Measurements from ENCODE around the gene MCEMP1. TPM values are rescaled to one million over a fixed set of nuclear protein-coding genes. Genes with fewer than 3 reads are reported as not detected.

Gene MCEMP1
- total RNA-seq, 2 donors from 2014 or later: 0.92 TPM; not detected in 1

GRCh38 chr19:7692417-7693088 is 15.7 kb downstream of the MCEMP1 start:
- DNase-seq (ENCODE audit: low spot score): no peak
- no peak overlapping the region for H3K4me3 ChIP-seq
- ATAC-seq (ENCODE audit: insufficient number of reproducible peaks, low FRiP score, low read depth): no peak
- H3K9me3 ChIP-seq: no peaks in the 10 kb centered on the region
- no peaks in the 10 kb centered on the region for H3K4me1 ChIP-seq (ENCODE audit: control insufficient read depth in 1 of 2, low read depth in 2 of 2)
- H3K27ac ChIP-seq: no peak overlapping the region
- H3K27me3 ChIP-seq (replicated peaks; ENCODE audit: insufficient read depth): no peaks in the 10 kb centered on the region
- TF ChIP-seq, protein P1, sequence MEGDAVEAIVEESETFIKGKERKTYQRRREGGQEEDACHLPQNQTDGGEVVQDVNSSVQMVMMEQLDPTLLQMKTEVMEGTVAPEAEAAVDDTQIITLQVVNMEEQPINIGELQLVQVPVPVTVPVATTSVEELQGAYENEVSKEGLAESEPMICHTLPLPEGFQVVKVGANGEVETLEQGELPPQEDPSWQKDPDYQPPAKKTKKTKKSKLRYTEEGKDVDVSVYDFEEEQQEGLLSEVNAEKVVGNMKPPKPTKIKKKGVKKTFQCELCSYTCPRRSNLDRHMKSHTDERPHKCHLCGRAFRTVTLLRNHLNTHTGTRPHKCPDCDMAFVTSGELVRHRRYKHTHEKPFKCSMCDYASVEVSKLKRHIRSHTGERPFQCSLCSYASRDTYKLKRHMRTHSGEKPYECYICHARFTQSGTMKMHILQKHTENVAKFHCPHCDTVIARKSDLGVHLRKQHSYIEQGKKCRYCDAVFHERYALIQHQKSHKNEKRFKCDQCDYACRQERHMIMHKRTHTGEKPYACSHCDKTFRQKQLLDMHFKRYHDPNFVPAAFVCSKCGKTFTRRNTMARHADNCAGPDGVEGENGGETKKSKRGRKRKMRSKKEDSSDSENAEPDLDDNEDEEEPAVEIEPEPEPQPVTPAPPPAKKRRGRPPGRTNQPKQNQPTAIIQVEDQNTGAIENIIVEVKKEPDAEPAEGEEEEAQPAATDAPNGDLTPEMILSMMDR (IDR thresholded peaks at IDR 0.05): no peak
- no peaks in the 10 kb centered on the region for H3K36me3 ChIP-seq

DNA sequence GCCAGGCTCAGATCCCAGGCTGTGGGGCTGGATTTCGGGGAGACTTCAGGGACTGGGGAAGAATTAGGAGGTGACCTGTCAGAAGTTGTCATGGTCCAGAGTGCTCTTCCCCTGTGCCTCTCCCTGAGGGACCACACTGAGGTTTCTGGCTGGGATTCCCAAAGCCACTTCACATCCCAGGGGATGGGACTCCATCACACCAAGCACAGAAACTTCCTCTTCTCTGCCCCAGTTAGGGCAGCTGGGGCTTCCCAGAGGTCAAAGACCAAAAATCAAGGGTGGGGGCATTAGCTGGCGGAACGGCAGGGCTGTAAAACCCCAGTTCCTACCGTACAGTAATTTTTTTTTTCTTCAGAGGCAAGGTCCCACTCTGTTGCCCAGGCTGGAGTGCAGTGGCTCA is 17.6 kb downstream of the MCEMP1 start:
- Histone ChIP-seq H3K36me3 (no peaks in the 10 kb centered on the region), H3K27me3 (replicated peaks; ENCODE audit: insufficient read depth) (no peaks in the 10 kb centered on the region), H3K4me1 (ENCODE audit: control insufficient read depth in 1 of 2, low read depth in 2 of 2) (no peaks in the 10 kb centered on the region), H3K9me3 (no peaks in the 10 kb centered on the region), H3K27ac (no peak overlapping the region), H3K4me3 (no peak overlapping the region)
- no peak for DNase-seq (ENCODE audit: low spot score)
- TF ChIP-seq, protein P1 (IDR thresholded peaks at IDR 0.05): no peak
- no peak for ATAC-seq (ENCODE audit: insufficient number of reproducible peaks, low FRiP score, low read depth)

DNA sequence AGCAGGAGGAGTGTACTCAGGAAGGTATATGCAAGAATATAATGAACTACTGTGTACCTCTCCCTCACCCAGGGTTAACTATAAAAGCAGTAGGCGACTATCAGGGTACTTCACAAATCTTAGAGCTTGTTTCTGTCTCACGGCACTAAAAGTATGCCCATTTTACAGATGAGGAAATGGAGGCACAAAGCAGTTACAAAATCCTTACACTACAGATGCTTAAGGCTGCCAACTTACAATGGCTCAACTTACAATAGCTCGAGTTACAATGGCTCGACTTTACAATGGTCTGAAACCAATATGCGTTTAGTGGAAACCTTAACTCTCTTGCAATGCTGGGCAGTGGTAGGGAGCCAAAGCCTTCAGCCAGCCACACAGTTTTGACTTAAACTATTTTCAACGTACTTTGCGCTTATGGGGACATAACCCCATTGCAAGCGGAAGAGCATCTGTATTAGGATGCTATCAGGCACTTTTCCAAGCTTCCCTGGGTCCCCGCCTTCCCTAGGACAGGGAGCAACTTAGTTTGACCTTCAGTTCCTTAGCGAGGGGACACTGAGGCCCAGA is 20.9 kb downstream of the MCEMP1 start:
- Histone ChIP-seq H3K27ac (no peak overlapping the region), H3K4me3 (no peak overlapping the region), H3K9me3 (no peaks in the 10 kb centered on the region), H3K4me1 (ENCODE audit: control insufficient read depth in 1 of 2, low read depth in 2 of 2) (no peaks in the 10 kb centered on the region), H3K36me3 (no peaks in the 10 kb centered on the region), H3K27me3 (replicated peaks; ENCODE audit: insufficient read depth) (no peaks in the 10 kb centered on the region)
- TF ChIP-seq, protein P1 (IDR thresholded peaks at IDR 0.05): no peak
- ATAC-seq (ENCODE audit: insufficient number of reproducible peaks, low FRiP score, low read depth) (no peak), DNase-seq (ENCODE audit: low spot score) (no peak)

- H3K36me3 ChIP-seq: no peaks in the 10 kb centered on the region
- no peak overlapping the region for H3K27ac ChIP-seq
- ATAC-seq (ENCODE audit: insufficient number of reproducible peaks, low FRiP score, low read depth) (no peak), DNase-seq (ENCODE audit: low spot score) (no peak)
- H3K4me1 ChIP-seq (ENCODE audit: control insufficient read depth in 1 of 2, low read depth in 2 of 2): no peaks in the 10 kb centered on the region
- TF ChIP-seq, protein P1 (IDR thresholded peaks at IDR 0.05): no peak
- no peaks in the 10 kb centered on the region for H3K27me3 ChIP-seq (replicated peaks; ENCODE audit: insufficient read depth)
- H3K9me3 ChIP-seq: no peaks in the 10 kb centered on the region
- H3K4me3 ChIP-seq: no peak overlapping the region
Observed at GRCh38 chr19:7698583-7698982, 21.7 kb downstream of the MCEMP1 start.

DNA sequence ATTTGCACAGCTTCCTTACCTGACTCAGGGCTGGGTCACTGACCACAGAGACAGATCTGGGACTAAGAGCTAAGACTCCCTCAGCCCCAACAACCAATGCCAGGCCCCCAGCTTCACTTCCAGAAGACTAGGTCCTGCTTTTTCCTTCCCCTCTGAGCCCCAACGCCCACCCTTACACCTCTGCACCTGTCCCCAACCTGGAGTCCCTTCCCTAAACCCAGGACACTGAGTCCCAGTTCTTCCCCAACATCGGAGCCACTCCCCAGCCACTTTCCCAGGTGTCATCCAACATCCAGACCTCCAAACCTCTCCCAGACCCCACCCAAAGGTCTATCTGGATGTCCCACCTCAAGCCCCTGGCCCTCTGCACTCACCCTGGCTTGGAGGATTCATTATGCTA is 22.1 kb downstream of the MCEMP1 start:
- no peak overlapping the region for H3K27ac ChIP-seq
- H3K27me3 ChIP-seq (replicated peaks; ENCODE audit: insufficient read depth): no peaks in the 10 kb centered on the region
- no peaks in the 10 kb centered on the region for H3K4me1 ChIP-seq (ENCODE audit: control insufficient read depth in 1 of 2, low read depth in 2 of 2)
- H3K4me3 ChIP-seq: no peak overlapping the region
- DNase-seq (ENCODE audit: low spot score) (no peak), ATAC-seq (ENCODE audit: insufficient number of reproducible peaks, low FRiP score, low read depth) (no peak)
- no peaks in the 10 kb centered on the region for H3K36me3 ChIP-seq
- TF ChIP-seq, protein P1 (IDR thresholded peaks at IDR 0.05): no peak
- no peaks in the 10 kb centered on the region for H3K9me3 ChIP-seq
